IMR-90 (cell line): Measurements from ENCODE around the gene UST. TPM values are rescaled to one million over a fixed set of nuclear protein-coding genes. Genes with fewer than 3 reads are reported as not detected.

Experiments used
- ATAC-seq: fragments of 200-7000 bp; cut with Tn5 transposase; 2 replicates; pipeline ENCODE4 v1.9.1; 2020; ENCODE audit warnings: low read depth, mild to moderate bottlenecking, moderate library complexity
- BruUV-seq: library from RNA; stranded (reverse); fragments of 400-500 nt; replicated peaks from 2 replicates; lab custom pipeline; 2021; lab: Mats Ljungman, UMichigan
- CTCF ChIA-PET: fragments of 300-600 bp; formaldehyde crosslinking; extraction: SDS; loops from one replicate; lab custom pipeline; 2021; ENCODE audit warnings: antibody characterized with exemption; lab: Yijun Ruan, JAX
- POLR2A ChIA-PET: fragments of 300-600 bp; sonication (Branson Sonifier 250); formaldehyde crosslinking; loops from one replicate; lab custom pipeline; 2022; ENCODE audit warnings: antibody characterized with exemption; ENCODE audit not compliant: unreplicated experiment; lab: Charles Lee
- DNase-seq: peaks from one replicate; pipeline ENCODE4 v3.0.0; 2013
- H2AFZ ChIP-seq: replicated peaks from 2 replicates; pipeline ENCODE3; 2013; ENCODE audit warnings: low read length, mild to moderate bottlenecking; ENCODE audit not compliant: poor library complexity
- H2AK5ac ChIP-seq: 2 replicates; pipeline ENCODE4 v1.6.1; 2013; ENCODE audit warnings: low read depth, low read length, inconsistent platforms
- H2AK9ac ChIP-seq: replicated peaks from 2 replicates; pipeline ENCODE3; 2013; ENCODE audit warnings: mild to moderate bottlenecking, low read depth, low read length, moderate library complexity; ENCODE audit not compliant: poor library complexity
- H2BK120ac ChIP-seq: 2 replicates; pipeline ENCODE4 v1.6.1; 2013; ENCODE audit warnings: low read depth, low read length, inconsistent platforms
- H2BK15ac ChIP-seq: 3 replicates; pipeline ENCODE4 v1.6.1; 2013; ENCODE audit warnings: low read depth, low read length, inconsistent platforms
- H2BK20ac ChIP-seq: 2 replicates; pipeline ENCODE4 v1.6.1; 2013; ENCODE audit warnings: low read depth, mild to moderate bottlenecking, inconsistent platforms, low read length, moderate library complexity
- H2BK5ac ChIP-seq: 2 replicates; pipeline ENCODE4 v1.6.1; 2013; ENCODE audit warnings: mild to moderate bottlenecking, low read depth, low read length, inconsistent platforms; ENCODE audit not compliant: poor library complexity, severe bottlenecking
- H3K14ac ChIP-seq: replicated peaks from 2 replicates; pipeline ENCODE4 v1.6.1; 2013; ENCODE audit warnings: low read depth, low read length, inconsistent platforms
- H3K18ac ChIP-seq: 2 replicates; pipeline ENCODE4 v1.6.1; 2013; ENCODE audit warnings: low read depth, low read length, control low read depth
- H3K23ac ChIP-seq: 2 replicates; pipeline ENCODE4 v1.6.1; 2013; ENCODE audit warnings: low read depth, low read length, inconsistent platforms
- H3K27ac ChIP-seq: 2 replicates; pipeline ENCODE4 v1.5.1; 2013; ENCODE audit warnings: mild to moderate bottlenecking, control low read depth, low read length; ENCODE audit not compliant: insufficient read depth
- H3K27me3 ChIP-seq: 2 replicates; pipeline ENCODE4 v1.6.1; 2013; ENCODE audit warnings: low read length; ENCODE audit not compliant: control insufficient read depth, insufficient read depth
- H3K36me3 ChIP-seq: 2 replicates; pipeline ENCODE4 v1.6.1; 2013; ENCODE audit warnings: low read length, mixed read lengths; ENCODE audit not compliant: control insufficient read depth, insufficient read depth
- H3K4ac ChIP-seq: 2 replicates; pipeline ENCODE4 v1.6.1; 2013; ENCODE audit warnings: low read depth, low read length, inconsistent platforms
- H3K4me1 ChIP-seq: 2 replicates; pipeline ENCODE4 v1.6.1; 2013; ENCODE audit warnings: low read length, mixed read lengths; ENCODE audit not compliant: control insufficient read depth, insufficient read depth
- H3K4me2 ChIP-seq: 2 replicates; pipeline ENCODE4 v1.6.1; 2013; ENCODE audit warnings: low read depth, mild to moderate bottlenecking, control low read depth, low read length, moderate library complexity
- H3K4me3 ChIP-seq: 2 replicates; pipeline ENCODE4 v1.5.1; 2013; ENCODE audit warnings: low read depth, mild to moderate bottlenecking, control low read depth, low read length, moderate library complexity; ENCODE audit not compliant: insufficient read depth
- H3K56ac ChIP-seq: 2 replicates; pipeline ENCODE4 v1.6.1; 2013; ENCODE audit warnings: low read length, inconsistent platforms; ENCODE audit not compliant: insufficient read depth; ENCODE audit errors: extremely low read depth
- H3K79me1 ChIP-seq, 2 experiments: 2 replicates each; pipeline ENCODE4 v1.6.1; 2013; ENCODE audit warnings: low read length in 2 of 2, inconsistent platforms in 1 of 2, low read depth in 1 of 2
- H3K9ac ChIP-seq: 2 replicates; pipeline ENCODE4 v1.6.1; 2013; ENCODE audit warnings: low read depth, low read length, control low read depth
- H3K9me1 ChIP-seq: 2 replicates; pipeline ENCODE4 v1.6.1; 2013; ENCODE audit warnings: low read length, inconsistent platforms; ENCODE audit not compliant: insufficient read depth
- H3K9me3 ChIP-seq: 2 replicates; pipeline ENCODE4 v1.6.1; 2013; ENCODE audit warnings: low read length; ENCODE audit not compliant: control insufficient read depth, insufficient read depth
- H4K20me1 ChIP-seq: 2 replicates; pipeline ENCODE4 v1.6.1; 2013; ENCODE audit warnings: low read length, inconsistent platforms; ENCODE audit not compliant: insufficient read depth
- H4K5ac ChIP-seq: 2 replicates; pipeline ENCODE4 v1.6.1; 2013; ENCODE audit warnings: mild to moderate bottlenecking, low read depth, low read length, control low read depth
- H4K8ac ChIP-seq, 2 experiments: 2 replicates each; pipeline ENCODE4 v1.6.1; 2013; ENCODE audit warnings: low read depth in 2 of 2, low read length in 2 of 2, control low read depth in 1 of 2, inconsistent platforms in 1 of 2
- H4K91ac ChIP-seq: 2 replicates; pipeline ENCODE4 v1.6.1; 2013; ENCODE audit warnings: low read depth, low read length, inconsistent platforms; ENCODE audit not compliant: insufficient read depth
- CHD1 ChIP-seq: IDR thresholded peaks from 2 replicates; pipeline ENCODE4 v1.6.1; 2012; ENCODE audit warnings: low read depth, low read length, improper control_type of control experiment
- MAFK ChIP-seq: IDR thresholded peaks from 2 replicates; pipeline ENCODE4 v1.6.1; 2012; ENCODE audit warnings: low read depth, low read length, improper control_type of control experiment
- whole genome bisulfite sequencing, 2 experiments: methylation state at CpG; one replicate each; pipeline versions ENCODE4 v1.1.5 to v1.1.7; 2013; ENCODE audit warnings: missing lambda C conversion rate in 2 of 2; ENCODE audit not compliant: insufficient read length in 1 of 2; ENCODE audit errors: extremely low coverage in 2 of 2; 5-methylcytosine and 5-hydroxymethylcytosine counted together
- dilution Hi-C: fragments of 300-500 bp; cut with HindIII; formaldehyde crosslinking; loops from one replicate; pipeline ENCODE4 v1.14.3; 2018; ENCODE audit warnings: low sequenced_read_pairs; ENCODE audit not compliant: unreplicated experiment
- in situ Hi-C: fragments of 300-500 bp; cut with MboI; formaldehyde crosslinking; loops from 3 replicates; pipeline ENCODE4 v1.14.3; 2019; ENCODE audit warnings: low sequenced_read_pairs, inconsistent platforms, mixed read lengths
- intact Hi-C: fragments of 100-400 bp; cut with micrococcal nuclease; formaldehyde crosslinking; loops from 2 replicates; pipeline ENCODE4 v1.10.0; 2022
- polyA plus RNA-seq, 3 experiments: library from polyadenylated mRNA; depleted of rRNA; stranded (reverse); fragments of >200 nt; gene quantifications; 2 replicates each; pipeline ENCODE4 v1.2.3, GENCODE V29; 2012; ENCODE audit warnings: low replicate concordance in 1 of 3
- total RNA-seq: library from RNA; depleted of rRNA; stranded (reverse); fragments of >200 nt; gene quantifications from 2 replicates; pipeline ENCODE4 v1.2.3, GENCODE V29; 2012

The UST gene
- total and polyA plus RNA-seq, 2 of the 4 experiments (the other 2 are of a cell fraction): 7.7 to 13.8 TPM

GRCh38 chr6:149025061-149025460 is 278.2 kb downstream of the UST start:
- H2BK5ac ChIP-seq: no peak overlapping the region
- no peak overlapping the region for H2BK120ac ChIP-seq
- no peak overlapping the region for H3K9ac ChIP-seq
- no peak for TF ChIP-seq CHD1
- TF ChIP-seq MAFK: peak; percentile 73
- H4K91ac ChIP-seq: no peak overlapping the region
- no peak overlapping the region for H3K56ac ChIP-seq
- H4K5ac ChIP-seq: no peak overlapping the region
- intact Hi-C loops (loop anchor here (5.0 kb wide), 1 partner anchor 468 kb away; no protein-coding TSS in a partner anchor), in situ Hi-C loops (loop anchor here (10.0 kb wide), 1 partner anchor 450 kb away; no protein-coding TSS in a partner anchor), dilution Hi-C loops (no loop called here)
- no peaks in the 10 kb centered on the region for H3K9me3 ChIP-seq
- no peak overlapping the region for H3K4me3 ChIP-seq
- DNase-seq: no peak
- H2AK5ac ChIP-seq: no peak overlapping the region
- H3K23ac ChIP-seq: no peak overlapping the region
- H2BK20ac ChIP-seq: no peak overlapping the region
- no peak overlapping the region for H3K27ac ChIP-seq
- peaks cover 2% of the 10 kb centered on the region; the same call in 1 of the 2 replicates for H3K4me1 ChIP-seq
- H3K9me1 ChIP-seq: no peaks in the 10 kb centered on the region
- no TSS peak for BruUV-seq
- H3K4ac ChIP-seq: no peak overlapping the region
- no peak overlapping the region for H2BK15ac ChIP-seq
- WGBS, 2 experiments: no CpG with 5 or more reads among the region's 2 CpGs
- peaks cover 9% of the 10 kb centered on the region for H3K36me3 ChIP-seq
- H3K4me2 ChIP-seq: no peak overlapping the region
- no peaks in the 10 kb centered on the region for H3K79me1 ChIP-seq
- H2AFZ ChIP-seq: no peak overlapping the region
- H3K18ac ChIP-seq: no peak overlapping the region
- H4K20me1 ChIP-seq: no peaks in the 10 kb centered on the region
- no peaks in the 10 kb centered on the region for H3K27me3 ChIP-seq
- no peak for ATAC-seq
- POLR2A ChIA-PET: no interaction called here
- H3K14ac ChIP-seq: no peak overlapping the region
- H2AK9ac ChIP-seq: no peak overlapping the region
- CTCF ChIA-PET: no interaction called here
- no peak overlapping the region for H4K8ac ChIP-seq
